OCI-LY3 (cell line): Measurements from ENCODE around the gene CELF4.

Source experiments
- H2AFZ ChIP-seq: fragments of 200-600, 300-600 bp; shearing (Covaris generic); 2 replicates; pipeline ENCODE4 v1.6.0; 2014; ENCODE audit warnings: antibody characterized with exemption, low read depth, low read length
- H3K27ac ChIP-seq: fragments of 200-600, 300-600 bp; sonication (generic); 2 replicates; pipeline ENCODE4 v1.5.1; 2014; ENCODE audit warnings: mild to moderate bottlenecking, low read length, moderate library complexity, mixed read lengths
- H3K27me3 ChIP-seq: fragments of 200-600, 300-600 bp; sonication (generic); 2 replicates; pipeline ENCODE4 v1.6.1; 2014; ENCODE audit warnings: low read depth, low read length, mixed read lengths
- H3K36me3 ChIP-seq: fragments of 200-600, 300-600 bp; sonication (generic); replicated peaks from 2 replicates; pipeline ENCODE3; 2014; ENCODE audit warnings: low read depth, low read length, mixed read lengths
- H3K4me1 ChIP-seq: fragments of 300-600, 200-600 bp; sonication (generic); 2 replicates; pipeline ENCODE4 v1.6.1; 2014; ENCODE audit warnings: low read length, mixed read lengths
- H3K4me2 ChIP-seq: fragments of 200-600, 300-600 bp; sonication (generic); 2 replicates; pipeline ENCODE4 v1.6.1; 2014; ENCODE audit warnings: low read length, mixed read lengths
- H3K4me3 ChIP-seq: fragments of 300-600, 200-600 bp; sonication (generic); 2 replicates; pipeline ENCODE4 v1.5.1; 2014; ENCODE audit warnings: antibody characterized with exemption, mild to moderate bottlenecking, low read length, moderate library complexity
- H3K79me2 ChIP-seq: fragments of 300-600, 200-600 bp; shearing (Covaris generic); 2 replicates; pipeline ENCODE4 v1.6.1; 2014; ENCODE audit warnings: mild to moderate bottlenecking, low read length, mixed read lengths
- H3K9ac ChIP-seq: fragments of 300-600, 200-600 bp; shearing (Covaris generic); 2 replicates; pipeline ENCODE4 v1.6.0; 2014; ENCODE audit warnings: mild to moderate bottlenecking, low read length, moderate library complexity
- H3K9me3 ChIP-seq: fragments of 200-600, 300-600 bp; shearing (Covaris generic); 2 replicates; pipeline ENCODE4 v1.6.1; 2014; ENCODE audit warnings: low read length, mixed read lengths; ENCODE audit not compliant: insufficient read depth
- H4K20me1 ChIP-seq: fragments of 200-600, 300-600 bp; sonication (generic); 2 replicates; pipeline ENCODE4 v1.6.1; 2016; ENCODE audit warnings: low read length, mixed read lengths; ENCODE audit not compliant: insufficient read depth
- CTCF ChIP-seq: fragments of 200-600, 300-600 bp; sonication (generic); IDR thresholded peaks from 2 replicates; pipeline ENCODE4 v1.5.1; 2014; ENCODE audit warnings: antibody characterized with exemption, low read length, low read depth
- EZH2phosphoT487 ChIP-seq: fragments of 200-600 bp; shearing (Covaris generic); IDR thresholded peaks from 2 replicates; pipeline ENCODE4 v1.6.1; 2018; ENCODE audit warnings: antibody characterized with exemption, mixed run types, low read depth

Gene CELF4

GRCh38 chr18:37393945-37394609 lies 171.5 kb downstream of the CELF4 start:
- Histone ChIP-seq H3K9ac (no peak overlapping the region), H3K36me3 (no peaks in the 10 kb centered on the region), H3K79me2 (no peaks in the 10 kb centered on the region), H3K4me2 (no peak overlapping the region), H3K27ac (no peak overlapping the region), H4K20me1 (no peaks in the 10 kb centered on the region), H3K9me3 (no peaks in the 10 kb centered on the region), H3K4me3 (no peak overlapping the region), H3K27me3 (no peaks in the 10 kb centered on the region), H3K4me1 (peaks cover 38% of the 10 kb centered on the region), H2AFZ (no peak overlapping the region)
- TF ChIP-seq EZH2phosphoT487 = no peak
- no peak for TF ChIP-seq CTCF

- H3K4me1 ChIP-seq = peaks cover 46% of the 10 kb centered on the region
- peak overlapping the region; percentile 81 for H3K27ac ChIP-seq
- no peaks in the 10 kb centered on the region for H3K79me2 ChIP-seq
- no peaks in the 10 kb centered on the region for H3K27me3 ChIP-seq
- no peak overlapping the region for H2AFZ ChIP-seq
- TF ChIP-seq EZH2phosphoT487 (no peak), CTCF (no peak)
- peak overlapping the region; percentile 62; the same call in 1 of the 2 replicates for H3K4me3 ChIP-seq
- H3K4me2 ChIP-seq = peak overlapping the region; percentile 89
- H3K9me3 ChIP-seq = no peaks in the 10 kb centered on the region
- H3K36me3 ChIP-seq = no peaks in the 10 kb centered on the region
- H4K20me1 ChIP-seq = no peaks in the 10 kb centered on the region
- peak overlapping the region; percentile 44; the same call in 1 of the 2 replicates for H3K9ac ChIP-seq
These were observed 172.3 kb downstream of the CELF4 start for GRCh38 chr18:37393221-37393827.

- Histone ChIP-seq H3K9ac (peak overlapping the region; percentile 44), H3K27me3 (no peaks in the 10 kb centered on the region), H4K20me1 (no peaks in the 10 kb centered on the region), H3K36me3 (no peaks in the 10 kb centered on the region), H3K27ac (peak overlapping the region; percentile 81), H3K4me1 (peaks cover 48% of the 10 kb centered on the region), H3K9me3 (no peaks in the 10 kb centered on the region), H3K79me2 (no peaks in the 10 kb centered on the region), H3K4me3 (peak overlapping the region; percentile 62), H2AFZ (no peak overlapping the region), H3K4me2 (peak overlapping the region; percentile 89)
- TF ChIP-seq EZH2phosphoT487 (no peak), CTCF (no peak)
These were observed 172.9 kb downstream of the CELF4 start for GRCh38 chr18:37392648-37393047.

- Histone ChIP-seq H3K9me3 (no peaks in the 10 kb centered on the region), H3K9ac (peak overlapping the region; percentile 44), H3K4me3 (peak overlapping the region; percentile 62), H4K20me1 (no peaks in the 10 kb centered on the region), H3K4me2 (peak overlapping the region; percentile 89), H3K4me1 (peaks cover 48% of the 10 kb centered on the region), H3K36me3 (no peaks in the 10 kb centered on the region), H2AFZ (no peak overlapping the region), H3K79me2 (no peaks in the 10 kb centered on the region), H3K27me3 (no peaks in the 10 kb centered on the region), H3K27ac (peak overlapping the region; percentile 81)
- no peak for TF ChIP-seq CTCF
- TF ChIP-seq EZH2phosphoT487 = no peak
These were observed 173.7 kb downstream of the CELF4 start for GRCh38 chr18:37391698-37392548.
